ENCODE data around the gene LRFN4. TPM values are rescaled to one million over a fixed set of nuclear protein-coding genes. Genes with fewer than 3 reads are reported as not detected.

LRFN4 gene
- total and polyA plus RNA-seq, 10 of the 15 experiments (the other 5 are each of a cell fraction or from before 2014, with no cell fraction given), result 0.03 to 43.8 (median 4.9) TPM

- TF ChIP-seq MLLT1 (IDR thresholded peaks at IDR 0.05), result no peak
- TF ChIP-seq SMAD5 (IDR thresholded peaks at IDR 0.05; ENCODE audit: low read depth), result no peak
- no peak for TF ChIP-seq CHD4 (IDR thresholded peaks at IDR 0.05)
- no peak for TF ChIP-seq EP300 (IDR thresholded peaks at IDR 0.05; ENCODE audit: borderline replicate concordance in 1 of 2, control insufficient read depth in 1 of 2, low read depth in 2 of 2, low read length in 2 of 2)
- no peak for TF ChIP-seq RAD51 (IDR thresholded peaks at IDR 0.05)
- TF ChIP-seq E2F8 (IDR thresholded peaks at IDR 0.05; ENCODE audit: low read depth, partially characterized antibody), result no peak
- TF ChIP-seq SP1 (IDR thresholded peaks at IDR 0.05; ENCODE audit: low read depth, low read length), result no peak
- TF ChIP-seq, protein P1, sequence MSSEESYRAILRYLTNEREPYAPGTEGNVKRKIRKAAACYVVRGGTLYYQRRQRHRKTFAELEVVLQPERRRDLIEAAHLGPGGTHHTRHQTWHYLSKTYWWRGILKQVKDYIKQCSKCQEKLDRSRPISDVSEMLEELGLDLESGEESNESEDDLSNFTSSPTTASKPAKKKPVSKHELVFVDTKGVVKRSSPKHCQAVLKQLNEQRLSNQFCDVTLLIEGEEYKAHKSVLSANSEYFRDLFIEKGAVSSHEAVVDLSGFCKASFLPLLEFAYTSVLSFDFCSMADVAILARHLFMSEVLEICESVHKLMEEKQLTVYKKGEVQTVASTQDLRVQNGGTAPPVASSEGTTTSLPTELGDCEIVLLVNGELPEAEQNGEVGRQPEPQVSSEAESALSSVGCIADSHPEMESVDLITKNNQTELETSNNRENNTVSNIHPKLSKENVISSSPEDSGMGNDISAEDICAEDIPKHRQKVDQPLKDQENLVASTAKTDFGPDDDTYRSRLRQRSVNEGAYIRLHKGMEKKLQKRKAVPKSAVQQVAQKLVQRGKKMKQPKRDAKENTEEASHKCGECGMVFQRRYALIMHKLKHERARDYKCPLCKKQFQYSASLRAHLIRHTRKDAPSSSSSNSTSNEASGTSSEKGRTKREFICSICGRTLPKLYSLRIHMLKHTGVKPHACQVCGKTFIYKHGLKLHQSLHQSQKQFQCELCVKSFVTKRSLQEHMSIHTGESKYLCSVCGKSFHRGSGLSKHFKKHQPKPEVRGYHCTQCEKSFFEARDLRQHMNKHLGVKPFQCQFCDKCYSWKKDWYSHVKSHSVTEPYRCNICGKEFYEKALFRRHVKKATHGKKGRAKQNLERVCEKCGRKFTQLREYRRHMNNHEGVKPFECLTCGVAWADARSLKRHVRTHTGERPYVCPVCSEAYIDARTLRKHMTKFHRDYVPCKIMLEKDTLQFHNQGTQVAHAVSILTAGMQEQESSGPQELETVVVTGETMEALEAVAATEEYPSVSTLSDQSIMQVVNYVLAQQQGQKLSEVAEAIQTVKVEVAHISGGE (CRISPR knock-in tag; IDR thresholded peaks at IDR 0.05), result no peak
These were observed 29.1 kb downstream of the LRFN4 start (continued) for GRCh38 chr11:66885950-66886440.
